Gastroesophageal sphincter (tissue), 4 donors: ENCODE data around the gene LRP1-AS. TPM values are rescaled to one million over a fixed set of nuclear protein-coding genes. Genes with fewer than 3 reads are reported as not detected.

ENCODE experiments used
- ATAC-seq: fragments of 150-250 bp; one replicate; pipeline ENCODE4 v1.9.1; 2016; ENCODE audit warnings: mild to moderate bottlenecking, moderate library complexity
- H3K27ac ChIP-seq, 4 donors: fragments of 200-600 bp; sonication (generic) in 3 of 4; 1 replicate in 3 of 4; 2 replicates in 1 of 4; pipeline ENCODE4 v1.5.1; 2016 to 2019
- H3K27me3 ChIP-seq: fragments of 200-600 bp; sonication (generic); one replicate; pipeline ENCODE4 v1.5.1; 2019
- H3K36me3 ChIP-seq, 2 donors: fragments of 200-600 bp; sonication (generic); one replicate each; pipeline ENCODE4 v1.5.1; 2019; ENCODE audit warnings: control low read depth in 1 of 2
- H3K4me1 ChIP-seq, 3 donors: fragments of 200-600 bp; sonication (generic); 1 replicate in 2 of 3; 2 replicates in 1 of 3; pipeline ENCODE4 v1.5.1; 2016 to 2019; ENCODE audit warnings: control low read depth in 2 of 3
- H3K4me3 ChIP-seq, 2 donors: fragments of 200-600 bp; sonication (generic); one replicate each; pipeline ENCODE4 v1.5.1; 2019; ENCODE audit warnings: mild to moderate bottlenecking in 1 of 2, moderate library complexity in 1 of 2
- H3K9me3 ChIP-seq, 3 donors: fragments of 200-600 bp; sonication (generic); one replicate each; pipeline ENCODE4 v1.5.1; 2017 to 2019; ENCODE audit warnings: control low read depth in 2 of 3
- CTCF ChIP-seq, 4 experiments: fragments of 200-600 bp in 2 of 4; fragments of 450-650 bp in 2 of 4; sonication (generic) in 1 of 4; IDR thresholded peaks; one replicate each; pipeline ENCODE4 v1.5.1; 2017 to 2019; ENCODE audit warnings: antibody characterized with exemption in 4 of 4, mild to moderate bottlenecking in 2 of 4, moderate library complexity in 2 of 4
- EP300 ChIP-seq: sonication (generic); formaldehyde crosslinking; IDR thresholded peaks from one replicate; pipeline ENCODE4 v1.6.1; 2017; ENCODE audit warnings: antibody characterized with exemption, mild to moderate bottlenecking
- POLR2A ChIP-seq, 2 donors: fragments of 450-650 bp; IDR thresholded peaks; one replicate each; pipeline ENCODE4 v1.6.1; 2017; ENCODE audit warnings: antibody characterized with exemption in 2 of 2, mild to moderate bottlenecking in 2 of 2, moderate library complexity in 1 of 2
- POLR2AphosphoS5 ChIP-seq: sonication (generic); formaldehyde crosslinking; IDR thresholded peaks from one replicate; pipeline ENCODE4 v1.6.1; 2017; ENCODE audit warnings: antibody characterized with exemption
- WGBS, 2 donors: methylation state at CpG; one replicate each; pipeline ENCODE4 v1.1.5; 2018; ENCODE audit warnings: low coverage in 1 of 2; 5-methylcytosine and 5-hydroxymethylcytosine counted together
- total RNA-seq, 4 donors: library from RNA; depleted of rRNA; stranded (reverse); fragments of >200 nt; gene quantifications; one replicate each; pipeline ENCODE4 v1.1.0, GENCODE V29; 2016

Gene LRP1-AS
- not detected for total RNA-seq

DNA sequence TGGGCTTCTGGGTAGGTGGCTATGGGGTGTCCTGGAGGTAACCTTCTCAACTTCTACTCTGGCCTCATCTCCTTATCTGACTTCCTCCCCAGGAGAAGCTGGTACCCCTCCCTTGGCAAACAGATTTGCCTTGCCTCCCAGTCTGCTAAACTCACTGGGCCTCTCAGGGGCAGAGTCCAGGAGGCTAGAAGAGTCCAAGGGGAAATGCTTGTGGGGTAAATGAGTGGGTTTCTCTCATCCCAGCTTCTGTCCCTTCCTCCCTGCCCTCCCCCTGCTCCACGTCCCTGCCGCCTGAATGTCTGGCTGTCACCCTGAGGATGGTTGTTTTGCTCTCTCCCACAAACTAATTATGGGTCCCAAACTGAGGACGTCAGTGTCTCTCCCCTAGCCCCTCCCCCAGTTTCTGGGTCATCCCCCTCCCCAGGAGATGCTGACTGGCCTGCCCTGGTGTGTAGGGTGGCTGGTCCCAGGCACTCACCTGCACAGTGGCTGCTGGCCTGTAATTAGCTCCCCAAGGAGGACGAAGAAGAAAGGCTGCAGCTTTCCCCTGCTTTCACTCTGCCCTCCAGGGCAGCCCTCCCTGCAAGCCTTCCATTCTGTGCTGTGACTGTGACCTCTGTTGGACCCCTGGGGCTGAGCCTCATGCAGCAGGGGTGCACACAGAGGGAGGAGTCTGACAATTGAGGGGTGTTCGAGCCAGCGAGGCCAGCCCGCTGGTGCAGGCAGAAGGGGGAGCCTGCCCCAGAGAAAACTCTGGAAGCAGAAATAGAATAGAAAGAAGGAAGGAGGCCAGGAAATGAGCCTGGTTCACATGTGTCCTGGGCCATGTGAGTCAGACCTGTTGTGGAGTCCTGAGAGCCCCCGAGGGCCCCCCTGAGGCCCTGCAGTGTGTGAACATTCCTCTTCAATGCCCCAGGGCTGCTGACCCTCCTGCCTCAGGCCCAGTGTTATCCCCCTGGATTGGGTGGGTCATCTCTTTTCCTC, at the start of gene LRP1-AS:
Gene LRP1-AS, minus strand, starts transcription at position 659 of the 984 bp plus-strand sequence.
- no peak for ATAC-seq
- 33% methylated on average over 4 of the region's 8 CpGs; no CpG with 5 or more reads in 1 of the 2 donors for WGBS, 2 donors
- H3K36me3 ChIP-seq: peaks cover 0 to 60% of the 10 kb centered on the region in 2 donors
- H3K4me1 ChIP-seq: peaks cover 0 to 92% (median 63%) of the 10 kb centered on the region in 3 donors
- no peaks in the 10 kb centered on the region for H3K9me3 ChIP-seq
- peak within 1 kb of the TSS in 3 of 4 donors; percentile 81 to 89 (median 84) for H3K27ac ChIP-seq
- no peaks in the 10 kb centered on the region for H3K27me3 ChIP-seq
- TF ChIP-seq POLR2A (IDR thresholded peaks at IDR 0.05) (no peak), CTCF (IDR thresholded peaks at IDR 0.05) (no peak)
- H3K4me3 ChIP-seq: no peak within 1 kb of the TSS

- H3K4me3 ChIP-seq: no peak overlapping the region
- TF ChIP-seq EP300: no peak
- no peak for TF ChIP-seq POLR2A (IDR thresholded peaks at IDR 0.05)
- no peak for TF ChIP-seq CTCF (IDR thresholded peaks at IDR 0.05)
- no peak for TF ChIP-seq POLR2AphosphoS5
- no peaks in the 10 kb centered on the region for H3K27me3 ChIP-seq
- WGBS, 2 donors: 81% methylated on average over 9 of the region's 22 CpGs; no CpG with 5 or more reads in 1 of the 2 donors
- H3K4me1 ChIP-seq: no peaks in the 10 kb centered on the region
- H3K27ac ChIP-seq: no peak overlapping the region
- peaks cover 0 to 100% of the 10 kb centered on the region in 2 donors for H3K36me3 ChIP-seq
- no peaks in the 10 kb centered on the region for H3K9me3 ChIP-seq
- no peak for ATAC-seq
Observed at GRCh38 chr12:57196956-57197355, 49.5 kb upstream of the LRP1-AS start.

DNA sequence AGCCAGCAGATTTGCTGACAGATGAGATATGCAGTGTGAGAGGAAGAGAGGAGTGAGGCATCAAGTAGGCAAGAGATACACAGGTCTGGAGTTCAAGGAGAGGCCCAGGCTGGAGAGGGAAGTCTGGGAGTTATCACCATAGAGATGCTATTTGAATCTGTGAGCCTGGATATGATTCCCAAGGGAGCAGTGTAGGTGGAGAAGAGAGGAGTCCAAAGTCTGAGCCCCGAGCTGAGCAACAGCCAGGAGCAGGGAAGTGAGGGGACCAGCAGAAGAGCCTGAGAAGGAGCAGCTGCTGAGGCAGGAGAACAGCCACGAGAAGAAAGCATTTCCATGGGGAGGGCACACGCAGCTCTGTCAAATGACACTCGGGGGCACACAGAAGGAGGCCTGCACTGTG, 49.0 kb upstream of the LRP1-AS start:
- ATAC-seq: no peak
- Histone ChIP-seq H3K9me3 (no peaks in the 10 kb centered on the region), H3K36me3 (peaks cover 0 to 100% of the 10 kb centered on the region in 2 donors), H3K27me3 (no peaks in the 10 kb centered on the region), H3K4me1 (no peaks in the 10 kb centered on the region), H3K4me3 (no peak overlapping the region), H3K27ac (no peak overlapping the region)
- WGBS, 2 donors: 67 to 75% methylated on average over 1 to 4 of the region's 4 CpGs
- TF ChIP-seq EP300 (no peak), CTCF (IDR thresholded peaks at IDR 0.05) (no peak), POLR2AphosphoS5 (no peak), POLR2A (IDR thresholded peaks at IDR 0.05) (no peak)

DNA sequence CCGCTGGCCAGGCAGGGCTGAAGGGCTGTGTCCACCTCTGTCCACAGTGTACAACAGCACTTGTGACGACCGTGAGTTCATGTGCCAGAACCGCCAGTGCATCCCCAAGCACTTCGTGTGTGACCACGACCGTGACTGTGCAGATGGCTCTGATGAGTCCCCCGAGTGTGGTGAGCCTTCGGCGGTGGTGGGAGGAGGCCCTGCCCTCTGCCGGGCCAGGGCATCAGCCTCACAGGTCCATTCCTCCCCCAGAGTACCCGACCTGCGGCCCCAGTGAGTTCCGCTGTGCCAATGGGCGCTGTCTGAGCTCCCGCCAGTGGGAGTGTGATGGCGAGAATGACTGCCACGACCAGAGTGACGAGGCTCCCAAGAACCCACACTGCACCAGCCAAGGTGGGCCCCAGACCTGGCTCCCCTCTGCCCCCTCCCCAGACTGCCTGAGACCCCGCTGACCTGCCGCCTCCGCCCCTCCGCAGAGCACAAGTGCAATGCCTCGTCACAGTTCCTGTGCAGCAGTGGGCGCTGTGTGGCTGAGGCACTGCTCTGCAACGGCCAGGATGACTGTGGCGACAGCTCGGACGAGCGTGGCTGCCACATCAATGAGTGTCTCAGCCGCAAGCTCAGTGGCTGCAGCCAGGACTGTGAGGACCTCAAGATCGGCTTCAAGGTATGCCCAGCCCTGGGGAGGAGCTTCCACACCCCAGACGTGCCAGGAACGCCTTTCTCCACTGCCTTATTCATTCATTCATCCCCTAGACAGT, 48.4 kb upstream of the LRP1-AS start:
- no peaks in the 10 kb centered on the region for H3K9me3 ChIP-seq
- TF ChIP-seq POLR2AphosphoS5 (no peak), POLR2A (IDR thresholded peaks at IDR 0.05) (no peak)
- H3K4me3 ChIP-seq: no peak overlapping the region
- H3K27me3 ChIP-seq: no peaks in the 10 kb centered on the region
- H3K4me1 ChIP-seq: no peaks in the 10 kb centered on the region
- 93% methylated on average over 2 of the region's 34 CpGs; no CpG with 5 or more reads in 1 of the 2 donors for WGBS, 2 donors
- H3K36me3 ChIP-seq: peaks cover 0 to 100% of the 10 kb centered on the region in 2 donors
- no peak overlapping the region for H3K27ac ChIP-seq
- no peak for ATAC-seq

DNA sequence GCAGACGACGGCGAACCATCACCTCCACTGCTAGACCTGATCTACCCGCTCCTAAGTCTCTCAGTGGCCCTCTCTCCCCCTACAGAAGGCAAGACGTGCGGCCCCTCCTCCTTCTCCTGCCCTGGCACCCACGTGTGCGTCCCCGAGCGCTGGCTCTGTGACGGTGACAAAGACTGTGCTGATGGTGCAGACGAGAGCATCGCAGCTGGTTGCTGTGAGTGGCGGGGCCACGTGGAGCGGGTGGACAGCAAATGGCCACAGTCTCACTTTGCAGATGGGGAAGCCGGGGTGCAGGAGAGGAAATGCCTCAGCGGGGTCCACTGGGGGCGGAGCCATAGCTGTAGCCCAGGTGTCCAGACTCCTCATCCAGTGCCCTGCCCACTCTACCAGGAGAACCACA, 47.8 kb upstream of the LRP1-AS start:
- H3K36me3 ChIP-seq: peaks cover 0 to 100% of the 10 kb centered on the region in 2 donors
- TF ChIP-seq POLR2A (IDR thresholded peaks at IDR 0.05) (no peak), CTCF (IDR thresholded peaks at IDR 0.05) (no peak), POLR2AphosphoS5 (no peak), EP300 (no peak)
- H3K4me3 ChIP-seq: no peak overlapping the region
- 90% methylated on average over 2 of the region's 19 CpGs; no CpG with 5 or more reads in 1 of the 2 donors for WGBS, 2 donors
- no peak overlapping the region for H3K27ac ChIP-seq
- H3K4me1 ChIP-seq: peaks cover 0 to 5% (median 0%) of the 10 kb centered on the region in 3 donors
- no peak for ATAC-seq
- no peaks in the 10 kb centered on the region for H3K27me3 ChIP-seq
- no peaks in the 10 kb centered on the region for H3K9me3 ChIP-seq
